IPS-18a (cell line): ENCODE data around the gene DOCK9.
"Not testable (repeated sequence)": the region's sequence is repeated elsewhere in the genome, so short reads cannot be mapped to it uniquely, and the experiment has no call there.

Experiments used
- H3K27ac ChIP-seq: one replicate; pipeline ENCODE4 v1.5.1; 2013; ENCODE audit warnings: low read length
- H3K27me3 ChIP-seq: one replicate; pipeline ENCODE4 v1.6.1; 2013; ENCODE audit warnings: mild to moderate bottlenecking, low read length; ENCODE audit not compliant: control insufficient read depth, insufficient read depth
- H3K36me3 ChIP-seq: one replicate; pipeline ENCODE4 v1.6.1; 2013; ENCODE audit warnings: low read depth, low read length; ENCODE audit not compliant: control insufficient read depth
- H3K4me1 ChIP-seq: one replicate; pipeline ENCODE4 v1.6.1; 2013; ENCODE audit warnings: low read depth, low read length; ENCODE audit not compliant: control insufficient read depth
- H3K4me3 ChIP-seq: one replicate; pipeline ENCODE4 v1.5.1; 2013; ENCODE audit warnings: low read length
- H3K9ac ChIP-seq: one replicate; pipeline ENCODE4 v1.6.1; 2013; ENCODE audit warnings: mild to moderate bottlenecking, low read length, moderate library complexity
- H3K9me3 ChIP-seq: one replicate; pipeline ENCODE4 v1.6.1; 2013; ENCODE audit warnings: low read depth, low read length; ENCODE audit not compliant: control insufficient read depth

DOCK9 gene

DNA sequence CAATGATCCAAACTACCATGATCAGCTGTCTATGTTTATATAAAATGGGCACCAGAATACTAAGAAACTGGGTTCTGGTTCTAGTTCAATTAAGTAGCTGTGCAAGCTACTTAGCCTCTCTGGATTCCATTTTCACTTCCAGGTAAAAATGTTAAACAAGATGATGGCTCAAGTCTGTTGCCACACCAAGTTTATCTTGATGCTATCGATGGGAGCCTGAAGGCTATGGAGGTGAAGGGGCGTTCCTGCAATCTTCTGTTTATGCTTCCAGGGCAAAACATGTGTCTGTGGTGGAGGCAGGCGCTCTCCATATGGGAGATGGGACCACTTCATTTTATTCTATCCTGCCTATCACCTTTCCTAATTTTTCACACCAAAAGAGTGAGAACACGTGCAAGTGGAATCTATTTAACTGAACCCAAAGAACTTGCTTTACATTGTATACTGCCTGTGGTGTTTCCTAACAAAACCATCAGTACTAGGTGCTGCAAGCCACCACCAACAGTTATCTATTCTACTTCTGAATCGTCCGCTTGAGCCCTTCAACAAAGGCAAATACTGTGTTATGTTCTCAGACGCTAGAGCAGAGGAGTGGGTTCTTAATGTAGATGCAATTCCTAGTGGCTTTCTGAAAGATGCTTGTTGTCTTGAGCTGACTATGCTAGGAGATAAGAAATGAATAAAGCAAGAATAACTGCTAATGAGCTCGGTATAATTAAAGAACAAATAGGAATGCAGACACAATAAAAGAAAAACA lies 70.9 kb downstream of the DOCK9 start:
- Histone ChIP-seq H3K27ac (no peak overlapping the region), H3K4me3 (no peak overlapping the region), H3K9ac (no peak overlapping the region), H3K36me3 (no peaks in the 10 kb centered on the region), H3K9me3 (no peaks in the 10 kb centered on the region), H3K4me1 (no peaks in the 10 kb centered on the region), H3K27me3 (no peaks in the 10 kb centered on the region)

DNA sequence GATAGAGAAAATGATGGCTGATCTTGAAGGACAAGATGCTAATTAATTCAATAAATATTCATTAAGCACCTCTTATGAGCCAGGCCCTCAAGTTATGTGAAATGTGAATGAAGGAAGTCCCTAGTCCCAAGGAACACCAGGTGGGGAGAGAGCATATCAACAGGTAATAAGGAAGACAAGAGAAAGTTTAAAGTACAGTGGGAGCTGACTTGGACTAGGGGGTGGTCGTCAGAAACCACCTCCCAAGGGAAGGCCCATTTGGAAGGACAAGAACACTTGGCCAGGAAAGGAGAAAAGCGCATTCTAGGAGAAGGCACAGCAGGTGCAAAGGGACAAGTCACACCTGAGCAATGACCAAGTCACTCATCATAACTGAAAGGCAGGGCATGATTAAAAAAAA lies 72.7 kb downstream of the DOCK9 start:
- no peak overlapping the region for H3K9ac ChIP-seq
- no peak overlapping the region for H3K27ac ChIP-seq
- no peak overlapping the region for H3K4me3 ChIP-seq
- H3K27me3 ChIP-seq = no peaks in the 10 kb centered on the region
- H3K36me3 ChIP-seq = no peaks in the 10 kb centered on the region
- H3K9me3 ChIP-seq = no peaks in the 10 kb centered on the region
- H3K4me1 ChIP-seq = no peaks in the 10 kb centered on the region

DNA sequence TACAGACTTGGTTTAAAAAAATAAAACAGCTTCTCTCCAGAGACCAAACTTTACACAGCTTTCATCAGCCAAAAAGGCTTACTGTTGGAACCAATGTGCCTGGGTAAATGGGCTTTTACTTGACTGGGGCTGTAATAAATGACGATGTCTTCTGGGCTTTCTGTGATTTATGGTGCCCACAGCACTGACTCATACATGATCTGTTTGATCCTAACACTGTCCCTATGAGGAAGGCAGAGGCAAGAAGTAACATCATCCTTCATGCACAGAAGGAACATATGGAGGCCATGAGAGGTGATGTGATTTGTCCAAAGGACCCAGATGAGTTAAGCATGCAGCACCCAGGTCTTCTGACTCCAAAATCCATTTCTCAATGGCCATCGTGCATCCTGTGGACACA lies 77.4 kb downstream of the DOCK9 start:
- H3K27me3 ChIP-seq = no peaks in the 10 kb centered on the region
- no peak overlapping the region for H3K27ac ChIP-seq
- H3K4me1 ChIP-seq = no peaks in the 10 kb centered on the region
- no peaks in the 10 kb centered on the region for H3K36me3 ChIP-seq
- no peak overlapping the region for H3K9ac ChIP-seq
- no peaks in the 10 kb centered on the region for H3K9me3 ChIP-seq
- no peak overlapping the region for H3K4me3 ChIP-seq

DNA sequence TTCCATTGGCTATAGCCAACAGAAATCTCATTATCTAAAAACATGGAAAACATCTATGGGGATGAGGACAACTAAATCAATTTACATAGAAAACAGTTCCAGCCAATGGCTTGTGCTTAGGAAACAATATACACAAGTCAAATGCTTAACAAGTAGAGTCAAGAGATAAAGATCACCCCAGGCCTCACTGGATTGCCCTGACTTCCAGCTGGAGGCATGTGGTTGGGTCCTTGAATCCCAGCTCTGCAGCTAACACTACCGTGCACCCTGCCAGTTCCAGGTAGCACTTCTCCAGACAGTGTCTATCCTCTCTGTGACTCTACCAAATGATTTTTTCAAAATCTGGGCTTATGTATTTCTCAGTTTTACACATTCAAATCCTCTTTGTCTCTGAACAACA lies 80.2 kb downstream of the DOCK9 start:
- H3K4me3 ChIP-seq = no peak overlapping the region
- no peaks in the 10 kb centered on the region for H3K36me3 ChIP-seq

DNA sequence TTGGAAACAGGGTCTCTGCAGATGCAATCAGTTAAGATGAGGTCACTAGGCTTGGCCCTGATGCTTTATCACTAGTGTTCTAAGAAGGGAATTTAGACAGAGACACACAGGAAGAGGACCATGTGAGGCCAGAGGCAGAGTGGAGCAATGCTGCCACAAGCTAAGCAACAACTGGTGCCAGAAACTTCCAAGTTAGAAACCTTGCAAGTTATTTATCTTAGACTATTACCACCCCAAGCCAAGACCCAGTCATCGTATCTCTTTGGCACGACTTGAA lies 81.1 kb downstream of the DOCK9 start:
- Histone ChIP-seq H3K36me3 (no peaks in the 10 kb centered on the region), H3K27ac (no peak overlapping the region), H3K4me3 (no peak overlapping the region), H3K4me1 (peaks cover 13% of the 10 kb centered on the region), H3K9ac (no peak overlapping the region), H3K9me3 (no peaks in the 10 kb centered on the region), H3K27me3 (no peaks in the 10 kb centered on the region)

More for the DNA sequence above, 80.2 kb downstream of the DOCK9 start:
- H3K27ac ChIP-seq = no peak overlapping the region
- H3K9ac ChIP-seq = no peak overlapping the region
- no peaks in the 10 kb centered on the region for H3K9me3 ChIP-seq
- H3K27me3 ChIP-seq = no peaks in the 10 kb centered on the region
- H3K4me1 ChIP-seq = peaks cover 6% of the 10 kb centered on the region

DNA sequence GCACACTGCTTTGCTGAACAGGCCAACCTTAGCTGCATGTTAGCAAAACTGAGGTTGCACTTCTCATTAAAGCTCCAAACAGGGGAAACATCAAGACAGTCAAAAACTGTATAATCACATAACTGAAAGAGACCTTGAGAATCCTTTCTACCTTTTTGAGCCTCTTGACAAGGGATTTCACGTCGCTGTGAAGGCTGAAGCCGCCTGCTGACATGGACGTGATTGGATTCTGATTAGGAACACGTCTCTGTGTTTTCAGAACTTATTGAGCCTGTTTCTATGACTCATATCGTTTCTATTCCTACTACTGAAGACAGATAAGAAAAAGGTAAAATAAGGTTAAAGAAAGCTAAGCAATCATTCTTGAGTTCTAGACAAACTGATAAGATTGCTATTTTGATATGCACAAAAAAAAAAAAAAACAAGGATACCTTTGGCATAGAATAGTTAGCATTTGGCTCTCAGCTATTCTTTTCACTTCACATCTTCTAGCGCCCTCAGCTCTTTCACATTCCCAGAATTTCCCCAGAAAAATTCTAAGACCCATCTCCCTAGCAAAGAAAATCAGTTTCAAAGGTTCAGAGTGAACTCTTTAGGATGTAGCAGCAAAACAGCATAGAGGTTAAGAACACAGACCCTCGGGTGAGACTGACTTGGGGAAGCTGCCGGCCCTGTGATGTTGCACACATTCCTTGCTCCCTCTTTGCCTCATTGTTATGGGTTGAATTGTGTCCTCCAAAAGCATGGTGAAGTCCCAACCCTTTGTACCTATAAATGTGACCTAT lies 81.6 kb downstream of the DOCK9 start:
- Histone ChIP-seq H3K4me3 (no peak overlapping the region), H3K4me1 (peaks cover 13% of the 10 kb centered on the region), H3K27ac (no peak overlapping the region), H3K9me3 (no peaks in the 10 kb centered on the region), H3K9ac (no peak overlapping the region), H3K27me3 (no peaks in the 10 kb centered on the region), H3K36me3 (no peaks in the 10 kb centered on the region)

DNA sequence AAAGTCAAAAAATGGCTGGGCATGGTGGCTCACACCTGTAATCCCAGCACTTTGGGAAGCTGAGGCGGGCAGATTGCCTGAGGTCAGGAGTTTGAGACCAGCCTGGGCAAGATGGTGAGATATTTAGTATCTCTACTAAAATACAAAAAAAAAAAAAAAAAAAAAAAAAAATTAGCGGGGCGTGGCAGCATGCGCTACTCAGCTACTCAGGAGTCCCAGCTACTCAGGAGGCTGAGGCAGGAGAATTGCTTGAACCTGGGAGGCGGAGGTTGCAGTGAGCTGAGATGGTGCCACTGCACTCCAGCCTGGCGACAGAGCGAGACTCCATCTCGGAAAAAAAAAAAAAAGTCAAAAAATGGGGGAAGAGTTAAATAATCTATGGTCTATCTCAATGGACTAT lies 83.0 kb downstream of the DOCK9 start:
- not testable (repeated sequence) for H3K4me3 ChIP-seq, H3K27me3 ChIP-seq, H3K9me3 ChIP-seq, H3K9ac ChIP-seq, H3K27ac ChIP-seq, H3K36me3 ChIP-seq
- H3K4me1 ChIP-seq = peaks cover 19% of the 10 kb centered on the region

DNA sequence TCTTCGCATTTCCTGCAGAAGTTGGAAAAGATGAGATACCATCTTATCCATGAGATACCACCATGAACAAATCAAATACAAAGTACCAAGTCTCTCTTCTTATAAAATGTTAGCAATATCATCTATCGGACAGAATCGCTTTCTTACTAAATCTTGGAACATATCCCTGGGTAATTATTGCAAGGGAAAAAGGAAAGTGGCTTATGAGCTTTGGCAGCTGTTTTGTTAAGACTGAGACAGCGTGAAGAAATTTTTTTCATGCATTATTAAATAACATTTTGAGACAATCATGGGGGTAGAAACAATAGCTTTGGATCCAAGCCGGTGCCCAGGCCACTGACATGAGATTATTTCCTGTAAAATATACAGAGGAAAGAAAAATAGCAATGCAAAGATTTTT lies 84.5 kb downstream of the DOCK9 start:
- H3K27ac ChIP-seq = no peak overlapping the region

DNA sequence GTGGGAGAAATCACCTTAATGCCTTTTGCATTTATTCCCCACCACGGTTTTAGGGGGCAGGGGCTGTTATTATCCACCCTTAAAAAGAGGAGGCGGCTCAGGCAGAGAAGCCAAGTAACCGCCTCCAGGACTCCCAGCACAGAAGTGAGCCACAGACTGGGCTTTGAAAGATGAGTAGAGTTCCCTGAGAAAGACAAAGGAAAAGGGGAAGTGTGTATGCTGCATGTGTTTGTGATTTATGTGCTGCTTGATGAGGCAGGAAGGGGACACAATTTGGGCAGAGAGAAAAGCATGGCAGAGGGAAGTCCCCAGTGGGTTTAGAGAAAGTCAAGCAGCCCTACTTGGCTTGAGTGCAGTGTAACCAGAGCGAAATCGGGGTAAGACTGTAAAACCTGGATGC lies 85.0 kb downstream of the DOCK9 start:
- no peak overlapping the region for H3K9ac ChIP-seq
- no peak overlapping the region for H3K4me3 ChIP-seq
- H3K27me3 ChIP-seq = no peaks in the 10 kb centered on the region
- H3K36me3 ChIP-seq = no peaks in the 10 kb centered on the region
- H3K4me1 ChIP-seq = peaks cover 30% of the 10 kb centered on the region
- no peak overlapping the region for H3K27ac ChIP-seq
- H3K9me3 ChIP-seq = no peaks in the 10 kb centered on the region

More for the DNA sequence above, 84.5 kb downstream of the DOCK9 start:
- Histone ChIP-seq H3K4me3 (no peak overlapping the region), H3K4me1 (peaks cover 26% of the 10 kb centered on the region), H3K27me3 (no peaks in the 10 kb centered on the region), H3K9ac (no peak overlapping the region), H3K36me3 (no peaks in the 10 kb centered on the region), H3K9me3 (no peaks in the 10 kb centered on the region)

DNA sequence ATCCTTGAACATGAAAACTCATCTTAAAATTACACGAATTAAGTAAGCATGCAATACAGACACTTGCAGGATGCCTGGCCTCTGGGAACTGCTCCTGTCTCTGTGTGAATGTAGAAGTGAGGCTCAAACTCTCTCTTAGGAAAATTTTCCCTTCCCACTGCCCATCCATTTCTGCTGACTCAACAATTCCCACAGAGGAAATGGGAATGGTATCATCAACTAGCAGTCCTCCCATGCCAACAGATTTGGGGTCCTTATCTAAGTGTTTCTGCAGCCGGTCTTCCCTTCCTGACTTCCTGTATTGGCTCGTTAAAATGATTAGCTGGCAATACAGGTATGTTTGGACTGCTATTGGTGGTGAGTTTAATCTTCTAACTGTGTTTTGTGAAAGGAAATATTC lies 85.8 kb downstream of the DOCK9 start:
- H3K36me3 ChIP-seq = no peaks in the 10 kb centered on the region
- no peaks in the 10 kb centered on the region for H3K9me3 ChIP-seq
- no peak overlapping the region for H3K9ac ChIP-seq
- no peaks in the 10 kb centered on the region for H3K27me3 ChIP-seq
- H3K27ac ChIP-seq = no peak overlapping the region
- no peak overlapping the region for H3K4me3 ChIP-seq
- H3K4me1 ChIP-seq = peaks cover 30% of the 10 kb centered on the region

DNA sequence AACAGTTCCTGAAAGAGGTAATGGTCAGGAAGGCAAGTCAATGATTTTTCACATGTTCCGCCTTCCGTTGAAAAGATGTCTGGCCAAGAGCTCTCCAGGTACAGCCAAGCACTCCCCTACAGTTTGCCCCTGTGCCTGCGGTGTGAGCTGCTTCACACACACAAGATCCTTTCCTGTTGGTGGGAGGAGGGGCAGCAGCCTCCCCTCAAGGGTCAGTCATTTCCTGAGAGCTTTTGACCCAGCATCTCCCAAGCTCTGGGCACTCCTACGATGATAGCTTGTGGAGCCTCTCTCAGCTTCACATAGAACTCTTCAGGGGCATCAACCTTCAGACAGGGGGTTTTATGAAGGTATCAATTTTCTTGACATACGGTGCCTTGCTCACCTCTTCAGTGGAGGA lies 86.9 kb downstream of the DOCK9 start:
- H3K9ac ChIP-seq = no peak overlapping the region
- no peak overlapping the region for H3K27ac ChIP-seq
- no peak overlapping the region for H3K4me3 ChIP-seq
- H3K9me3 ChIP-seq = no peaks in the 10 kb centered on the region
- H3K27me3 ChIP-seq = no peaks in the 10 kb centered on the region
- no peaks in the 10 kb centered on the region for H3K36me3 ChIP-seq
- peaks cover 39% of the 10 kb centered on the region for H3K4me1 ChIP-seq

DNA sequence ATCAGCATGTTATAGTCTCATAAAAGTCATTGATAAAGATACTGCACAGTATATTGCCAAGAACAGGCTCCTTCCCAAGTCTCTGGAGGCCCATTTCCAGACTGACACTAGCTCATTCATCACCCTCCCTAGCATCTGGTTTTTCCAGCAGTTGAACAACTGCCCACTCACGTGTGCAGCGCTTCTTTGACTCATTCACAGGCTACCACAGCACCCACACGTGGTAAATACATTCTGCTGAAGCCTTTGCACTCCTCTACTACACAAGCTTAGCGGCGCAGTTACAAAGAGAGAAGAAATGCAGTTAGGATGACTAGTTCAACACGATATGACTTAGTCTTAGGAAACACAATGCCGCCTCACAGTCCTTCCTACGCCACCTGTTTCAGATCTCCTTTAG lies 87.7 kb downstream of the DOCK9 start:
- no peaks in the 10 kb centered on the region for H3K27me3 ChIP-seq
- no peaks in the 10 kb centered on the region for H3K36me3 ChIP-seq
- H3K9ac ChIP-seq = no peak overlapping the region
- no peak overlapping the region for H3K27ac ChIP-seq
- H3K4me1 ChIP-seq = peaks cover 42% of the 10 kb centered on the region
- H3K4me3 ChIP-seq = no peak overlapping the region
- H3K9me3 ChIP-seq = no peaks in the 10 kb centered on the region
